Measurements from ENCODE around the gene ZNF593OS.

ZNF593OS gene

DNA sequence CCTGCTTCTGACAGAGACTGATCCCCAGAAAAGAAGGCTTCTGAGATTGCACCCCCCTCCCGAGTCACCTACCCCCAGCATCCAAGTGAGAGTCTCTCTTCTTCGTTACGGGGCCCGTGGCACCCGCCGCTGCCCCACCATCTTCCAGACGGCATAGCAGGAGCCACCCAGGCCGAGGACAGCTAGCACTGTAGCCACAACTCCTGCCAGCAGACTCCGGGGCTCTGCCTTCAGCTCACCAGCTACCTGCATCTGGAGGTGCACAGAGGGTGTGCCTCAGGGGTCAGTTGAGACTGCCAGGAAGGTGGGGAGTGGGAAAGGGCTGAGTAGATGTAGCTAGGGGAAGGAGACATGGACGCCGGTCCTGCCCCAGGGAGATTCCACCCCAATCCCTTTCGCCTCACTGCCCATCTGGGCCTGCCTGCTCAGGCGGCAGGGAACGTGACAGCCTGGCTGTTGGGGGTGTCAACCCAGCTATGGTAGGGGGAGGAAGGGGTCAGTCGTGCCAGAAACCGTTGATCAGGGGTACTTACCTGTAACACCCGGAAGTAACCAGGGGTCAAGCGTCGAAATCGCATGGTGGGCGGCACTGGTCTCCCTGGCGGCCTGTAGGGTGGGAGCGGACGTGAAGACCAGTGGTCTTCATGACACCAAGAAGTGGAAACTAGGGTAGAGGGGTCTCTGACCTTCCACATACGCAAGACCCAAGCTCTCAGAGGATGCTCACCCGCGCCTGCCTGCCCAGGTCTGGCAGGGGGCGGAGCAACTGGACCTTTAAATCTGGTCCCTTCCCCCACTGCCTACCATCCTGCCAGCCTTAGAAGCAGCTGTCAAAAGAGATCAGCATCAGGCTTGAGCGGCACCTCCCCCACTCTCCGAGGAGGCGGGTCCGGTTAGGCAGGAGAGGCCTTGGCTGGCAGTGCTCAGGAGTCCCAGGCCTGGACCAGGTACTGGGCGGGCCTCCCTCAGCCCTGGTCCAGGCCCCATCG lies at the start of gene ZNF593OS:
Gene ZNF593OS (minus strand): TSS at position 749 of the 989 bp plus-strand sequence. CDS start 171 bp downstream, at position 578.
- no peak for DNase-seq

DNA sequence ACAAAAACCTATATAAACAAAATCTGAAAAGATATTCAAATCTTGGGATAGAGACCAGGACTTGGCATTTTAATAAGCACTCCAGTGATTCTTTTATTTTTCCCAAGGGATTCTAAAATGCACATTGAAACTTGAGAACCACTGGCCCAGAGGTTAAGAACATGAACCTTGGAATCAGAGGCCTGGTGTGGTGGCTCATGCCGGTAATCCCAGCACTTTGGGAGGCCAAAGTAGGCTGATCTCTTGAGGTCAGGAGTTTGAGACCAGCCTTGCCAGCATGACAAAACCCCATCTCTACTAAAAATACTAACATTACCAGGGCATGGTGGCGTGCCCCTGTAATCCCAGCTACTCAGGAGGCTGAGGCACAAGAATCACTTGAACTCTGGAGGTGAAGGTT lies 49.5 kb upstream of the ZNF593OS start:
- no peak for DNase-seq

DNA sequence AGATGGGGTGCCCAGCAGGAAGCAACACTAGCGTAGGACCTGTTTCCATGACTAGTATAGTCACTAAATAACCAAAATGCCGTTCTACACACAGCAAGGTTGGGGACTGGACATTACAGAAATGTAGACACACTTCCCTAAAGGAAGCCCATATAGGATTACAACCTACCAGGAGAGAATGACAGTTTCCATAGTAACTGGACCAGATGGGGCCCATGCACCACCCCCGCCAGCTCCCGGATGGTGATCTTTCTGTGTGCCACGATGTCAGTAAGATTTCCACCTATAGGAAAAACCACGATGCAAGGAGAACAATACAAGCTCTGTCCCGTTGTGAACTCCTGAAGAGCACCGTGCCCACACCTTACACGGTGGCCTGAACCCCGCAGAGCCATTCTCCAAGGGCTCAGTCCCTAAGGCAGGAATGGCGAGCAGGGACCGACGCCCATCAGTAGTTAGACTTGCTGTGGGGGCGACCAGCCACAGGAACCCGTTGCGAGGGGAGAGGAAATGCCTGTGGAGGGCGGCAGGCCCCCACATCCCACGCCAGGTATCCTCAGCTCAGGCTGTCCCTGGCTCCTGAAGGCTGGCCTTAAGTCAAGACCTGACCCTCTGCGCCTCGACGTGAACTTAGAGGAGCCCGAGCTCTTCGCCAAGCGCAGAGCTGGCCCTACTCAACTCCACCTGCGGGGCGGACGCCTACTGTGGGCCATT lies 48.7 kb upstream of the ZNF593OS start:
- peak; percentile 61 for DNase-seq

DNA sequence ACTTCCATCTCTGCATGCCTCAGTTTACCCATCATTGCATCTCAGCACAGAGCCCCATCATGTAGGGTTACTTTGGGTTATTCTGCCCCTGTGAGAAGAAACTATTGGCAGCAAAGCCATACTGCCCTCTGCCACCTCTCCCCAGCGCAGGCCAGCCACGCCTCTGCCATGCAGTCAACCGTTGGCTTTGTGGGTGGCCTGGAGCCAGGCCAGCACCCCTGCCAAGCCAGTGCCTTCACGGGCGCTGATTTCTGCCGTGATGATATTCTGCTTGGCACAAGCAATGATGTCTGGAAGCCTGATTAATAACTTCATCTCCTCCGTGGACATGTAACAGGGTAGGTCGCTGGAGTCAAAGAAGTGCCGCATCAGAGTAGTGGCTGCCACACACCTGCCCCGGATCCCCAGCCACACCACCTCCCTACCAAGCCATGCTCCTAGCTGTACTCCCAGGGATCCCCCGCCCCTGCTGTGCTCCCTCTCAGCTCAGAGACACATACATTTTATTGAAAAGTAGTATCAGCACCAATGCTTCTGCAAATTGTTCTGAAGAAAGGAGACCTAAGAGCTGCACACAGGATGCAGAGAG lies 47.4 kb upstream of the ZNF593OS start:
- DNase-seq, result no peak

DNA sequence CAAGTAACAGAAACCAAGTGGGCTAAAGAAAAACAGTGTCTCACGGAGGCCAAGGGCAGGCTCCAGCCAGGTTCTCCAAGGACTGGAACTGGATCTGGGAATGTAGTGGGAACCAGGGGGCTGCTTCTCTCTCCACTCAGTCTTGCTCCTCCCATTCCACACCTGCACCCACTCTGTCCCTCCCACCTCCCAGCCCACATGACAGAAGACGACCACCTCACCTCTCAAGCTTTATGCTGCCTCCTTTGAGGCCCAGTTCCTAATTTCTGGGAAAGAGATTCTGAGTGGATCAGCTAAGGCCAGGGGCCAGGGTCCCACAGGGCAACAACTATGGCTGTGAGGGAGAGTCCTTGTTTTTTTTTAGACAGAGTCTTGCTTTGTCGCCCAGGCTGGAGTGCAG lies 43.6 kb upstream of the ZNF593OS start:
- no peak for DNase-seq

DNA sequence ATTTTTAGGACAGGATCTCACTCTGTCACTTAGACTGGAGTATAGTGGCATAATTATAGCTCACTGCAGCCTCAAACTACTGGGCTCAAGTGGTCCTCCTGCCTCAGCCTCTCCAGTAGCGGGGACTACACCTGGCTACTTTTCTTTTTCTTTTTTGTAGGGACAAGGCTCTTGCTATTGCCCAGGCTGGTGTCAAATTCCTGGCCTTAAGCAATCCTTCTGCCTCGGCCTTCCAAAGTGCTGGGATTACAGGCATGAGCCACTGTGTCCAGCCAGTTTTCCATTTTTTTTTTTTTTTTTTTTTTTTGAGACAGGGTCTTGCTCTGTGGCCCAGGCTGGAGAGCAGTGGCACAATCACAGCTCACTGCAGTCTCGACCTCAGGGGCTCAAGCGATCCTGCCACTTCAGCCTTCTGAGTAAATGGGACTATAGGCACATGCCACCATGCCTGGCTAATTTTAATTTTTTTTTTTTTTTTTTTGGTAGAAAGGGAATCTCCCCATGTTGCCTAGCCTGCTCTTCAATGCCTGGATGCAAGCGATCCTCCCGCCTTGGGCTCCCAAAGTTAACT lies 41.8 kb upstream of the ZNF593OS start:
- no peak for DNase-seq

DNA sequence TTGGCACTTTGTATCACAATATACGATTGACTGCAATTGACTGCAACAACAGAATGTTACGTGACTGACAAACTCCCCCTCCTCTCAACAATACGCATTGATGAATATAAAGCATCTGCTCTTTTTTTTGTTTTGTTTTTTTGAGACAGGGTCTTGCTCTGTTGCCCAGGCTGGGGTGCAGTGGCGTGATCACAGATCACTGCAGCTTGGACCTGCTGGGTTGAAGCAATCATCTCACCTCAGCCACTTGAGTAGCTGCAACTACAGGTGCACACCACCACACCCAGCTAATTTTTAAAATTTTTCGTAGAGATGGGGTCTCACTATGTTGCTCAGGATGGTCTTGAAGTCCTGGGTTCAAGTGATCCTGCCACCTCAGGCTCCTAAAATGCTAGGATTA lies 41.1 kb upstream of the ZNF593OS start:
- no peak for DNase-seq

DNA sequence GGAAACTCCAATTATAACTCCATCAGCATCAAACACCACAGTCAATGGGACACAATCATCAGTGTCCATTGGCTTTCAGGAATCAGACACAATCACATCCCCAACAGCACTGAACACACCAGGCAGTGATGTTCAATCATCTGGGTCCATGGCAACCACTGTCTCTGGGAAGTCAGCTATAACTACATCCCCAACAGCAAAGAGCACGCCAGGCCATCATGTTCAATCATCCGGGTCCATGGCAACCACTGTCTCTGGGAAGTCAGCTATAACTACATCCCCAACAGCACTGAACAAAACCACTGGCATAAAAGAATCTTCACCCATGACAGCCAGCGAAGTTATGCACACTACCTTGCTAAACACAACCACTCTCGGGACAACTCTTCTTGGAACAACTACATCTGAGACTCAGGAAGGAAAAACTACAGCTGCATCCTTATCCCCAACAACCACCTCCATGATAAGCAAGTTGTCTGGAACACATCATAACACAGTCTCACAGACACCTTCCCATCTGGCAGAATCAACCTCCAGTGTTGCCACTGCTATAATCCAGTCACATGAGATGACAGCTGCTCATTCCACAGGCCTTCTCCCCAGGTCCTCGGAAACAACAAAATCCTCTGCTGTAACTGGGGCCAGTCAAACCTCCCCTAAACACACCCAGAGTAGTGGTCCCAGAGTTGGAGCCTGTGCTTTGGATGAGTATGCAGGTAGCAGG lies 38.7 kb upstream of the ZNF593OS start:
- DNase-seq, result no peak

DNA sequence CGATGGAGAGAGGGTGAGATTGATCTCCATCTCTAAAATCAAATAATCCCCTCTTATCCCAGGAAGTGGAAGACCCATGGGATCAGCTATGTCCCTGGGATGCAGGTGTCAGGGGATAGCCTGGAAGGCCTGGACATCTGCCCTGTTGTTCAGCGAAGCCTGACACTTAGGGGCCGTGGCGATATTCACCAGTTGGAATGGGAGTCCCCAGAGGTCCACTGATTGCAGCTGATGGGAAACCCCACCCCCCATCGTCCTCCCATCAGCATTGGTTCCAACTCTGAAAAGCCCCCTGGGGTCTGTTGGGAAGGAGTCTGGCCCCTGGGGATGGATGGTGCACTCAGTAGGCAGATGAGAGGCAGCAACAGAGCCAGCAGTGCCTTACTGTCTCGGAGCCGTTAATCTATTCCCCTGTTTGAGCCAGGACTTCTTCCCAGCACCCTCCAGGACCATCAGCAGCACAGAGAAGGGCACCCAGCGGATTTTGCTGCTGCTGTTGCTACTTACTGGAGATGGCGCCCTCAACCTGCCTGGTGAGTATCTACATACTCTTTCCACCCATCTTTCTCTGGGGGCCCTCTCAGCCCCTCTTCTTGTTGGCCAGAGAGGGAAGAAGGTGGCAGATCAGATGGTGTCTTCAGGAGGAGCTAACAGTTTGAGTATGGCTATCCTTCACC lies 32.1 kb upstream of the ZNF593OS start:
- DNase-seq, result no peak

DNA sequence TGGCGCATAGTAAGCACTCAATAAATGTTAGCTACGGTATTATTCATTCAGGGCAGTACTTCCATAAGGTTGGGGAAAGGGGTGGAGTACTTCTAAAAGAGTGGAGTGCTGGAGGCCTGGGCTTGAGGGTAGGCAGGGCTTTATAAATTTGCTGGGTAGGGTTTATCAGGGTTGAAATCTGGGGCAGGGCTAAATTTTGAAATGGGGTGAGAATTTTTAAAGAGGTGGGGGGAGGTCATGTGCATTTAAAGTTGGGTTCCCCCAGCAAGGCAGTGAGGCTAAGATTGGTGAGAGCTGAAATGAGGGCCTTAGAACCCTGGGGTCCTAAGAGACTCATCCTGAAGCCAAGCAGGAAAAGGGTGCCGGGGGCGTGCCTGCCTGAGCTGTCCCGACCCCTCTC lies 28.8 kb upstream of the ZNF593OS start:
- no peak for DNase-seq

DNA sequence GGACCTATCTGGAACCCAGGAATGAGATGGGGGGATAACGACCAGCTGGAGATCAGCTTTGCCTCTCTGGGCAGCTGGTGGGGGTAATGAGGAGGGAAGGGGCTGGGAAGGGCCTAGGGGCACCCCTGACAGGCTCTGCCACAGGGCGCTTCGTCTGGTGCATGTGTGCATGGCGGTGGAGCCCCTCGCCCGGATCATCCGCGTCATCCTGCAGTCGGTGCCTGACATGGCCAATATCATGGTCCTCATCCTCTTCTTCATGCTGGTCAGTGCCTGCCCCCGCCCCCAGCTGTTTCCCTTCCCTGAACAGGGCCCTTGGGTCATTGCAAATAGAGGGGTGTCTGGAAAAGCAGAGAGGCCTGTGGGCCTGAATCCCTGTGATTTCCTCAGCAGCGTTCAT lies 26.2 kb upstream of the ZNF593OS start:
- DNase-seq, result no peak

DNA sequence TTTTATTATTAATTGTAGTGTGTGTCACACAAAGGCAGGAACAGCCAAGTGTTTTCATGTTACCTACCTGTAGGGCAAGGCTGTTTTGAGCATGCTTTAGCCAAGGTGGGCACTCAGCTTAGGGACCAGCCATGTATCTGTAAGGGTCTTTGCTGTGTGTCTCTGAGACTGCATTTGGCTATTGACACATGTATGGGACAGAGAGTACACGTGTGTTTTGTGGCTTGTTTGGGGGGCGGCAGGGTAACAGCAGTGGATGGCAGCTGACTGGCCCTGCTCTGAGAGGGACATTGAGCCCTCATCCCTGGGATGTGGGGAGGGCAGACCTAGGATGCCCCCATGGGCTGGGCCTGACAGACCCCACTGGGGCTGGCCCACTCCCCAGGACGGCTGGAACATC lies 25.7 kb upstream of the ZNF593OS start:
- DNase-seq, result no peak

DNA sequence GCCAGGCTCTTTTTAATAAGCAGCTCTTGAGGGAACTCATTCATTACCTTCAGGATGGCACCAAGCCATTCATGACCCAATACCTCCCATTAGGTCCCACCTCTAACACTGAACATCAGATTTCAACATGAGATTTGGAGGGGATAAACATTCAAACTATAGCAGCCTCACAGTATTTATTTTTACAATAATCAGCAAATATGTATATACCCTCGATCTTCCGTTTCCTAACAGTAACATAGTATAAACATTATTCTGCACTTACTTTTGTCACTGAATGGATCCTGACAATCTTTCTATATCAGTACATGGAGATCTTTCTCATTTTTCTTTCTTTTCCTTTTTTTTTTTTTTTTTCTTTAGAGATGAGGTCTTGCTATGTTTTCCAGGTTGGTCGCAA lies 24.2 kb upstream of the ZNF593OS start:
- no peak for DNase-seq

DNA sequence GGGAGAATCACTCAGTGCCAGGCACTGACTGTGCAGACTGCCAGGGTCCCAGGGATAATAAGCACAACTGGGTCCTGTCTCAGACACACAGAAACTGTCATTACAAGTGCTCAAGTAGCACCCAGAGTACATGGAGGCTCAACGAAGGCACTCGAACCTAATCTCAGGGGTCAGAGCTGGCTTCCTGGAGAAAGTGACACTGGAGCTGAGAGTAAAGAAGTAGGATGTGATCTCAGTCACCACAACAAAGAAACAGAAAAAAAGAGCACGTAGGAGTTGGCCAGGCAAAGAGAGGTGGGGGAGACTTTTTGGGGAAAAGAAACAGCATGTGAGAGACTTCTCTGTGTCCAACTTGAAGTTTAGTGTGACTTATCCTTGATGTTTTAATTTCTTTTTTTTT lies 20.1 kb upstream of the ZNF593OS start:
- no peak for DNase-seq

DNA sequence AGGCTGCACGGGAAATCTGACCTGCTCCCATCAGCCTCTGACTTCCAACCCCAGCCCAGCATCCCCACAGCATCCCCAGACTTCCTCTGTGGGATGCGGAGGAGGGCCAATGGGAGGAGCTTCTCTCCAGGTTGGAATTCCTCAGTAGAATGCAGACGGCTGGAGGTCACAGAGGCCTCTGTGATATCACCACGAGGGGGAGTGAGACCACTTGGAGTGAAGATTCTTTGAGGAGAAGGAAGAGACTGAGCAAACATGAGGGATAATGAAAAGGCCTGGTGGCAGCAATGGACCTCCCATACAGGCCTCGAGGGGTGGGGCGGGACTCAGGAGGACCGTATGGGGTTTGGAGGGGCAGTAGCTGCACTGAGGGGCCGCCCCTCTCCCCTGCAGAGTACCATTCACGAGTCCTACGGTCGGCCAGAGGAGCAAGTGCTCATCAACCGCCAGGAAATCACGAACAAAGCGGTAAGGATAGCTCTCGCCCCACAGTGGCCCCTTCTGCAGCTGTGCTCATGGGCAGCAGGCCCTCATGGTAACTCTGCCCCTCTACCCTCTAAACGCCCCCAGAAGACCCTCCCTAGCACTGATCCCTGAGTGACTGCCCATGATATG lies 18.8 kb upstream of the ZNF593OS start, which contains the start of gene CATSPER4:
Gene CATSPER4 (plus strand): TSS at position 230 of the 615 bp plus-strand sequence. CDS start 26 bp downstream, at position 256.
- no peak for DNase-seq

DNA sequence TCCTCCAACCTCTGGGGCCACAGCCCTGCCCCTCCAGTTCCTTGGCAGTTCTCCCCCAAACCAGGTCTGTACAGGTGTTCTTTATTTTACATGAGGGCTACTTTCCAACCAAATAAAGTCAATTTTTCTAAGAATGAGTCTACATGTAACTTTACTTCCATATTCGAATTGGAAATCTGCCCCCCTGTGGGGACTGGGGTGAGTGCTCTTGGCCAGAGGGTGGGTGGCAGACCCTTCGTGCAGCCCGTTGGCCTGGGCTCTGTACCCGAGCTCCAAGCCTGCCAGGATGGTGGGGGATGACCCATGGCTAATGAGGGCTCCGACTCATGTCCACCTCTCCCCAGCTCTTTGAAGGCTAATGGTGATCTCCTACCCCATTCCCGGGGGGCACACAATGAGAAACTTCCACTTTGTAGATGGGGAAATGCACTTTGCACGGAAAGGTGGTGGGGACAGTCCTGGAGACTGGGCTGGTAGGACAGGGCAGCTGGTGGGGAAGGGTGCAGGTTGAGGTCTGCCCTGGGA lies 18.2 kb upstream of the ZNF593OS start:
- no peak for DNase-seq

DNA sequence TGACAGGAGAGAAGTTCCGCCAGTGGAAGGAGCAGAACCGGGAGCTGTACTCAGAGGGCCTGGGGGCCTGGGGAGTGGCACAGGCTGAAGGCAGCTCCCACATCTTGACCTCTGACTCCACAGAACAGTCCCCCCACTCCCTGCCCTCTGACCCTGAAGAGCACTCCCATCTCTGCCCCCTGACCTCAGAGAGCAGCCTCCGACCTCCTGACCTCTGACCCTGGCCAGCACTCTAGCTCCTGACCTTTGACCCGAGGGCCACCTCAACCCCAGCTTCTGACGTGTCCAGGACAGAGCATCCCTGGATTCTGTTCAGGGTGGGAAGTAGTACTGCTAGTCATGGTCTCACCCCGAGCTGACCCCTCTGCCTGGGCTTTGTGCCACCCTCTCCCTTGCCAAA lies 17.7 kb upstream of the ZNF593OS start:
- no peak for DNase-seq

DNA sequence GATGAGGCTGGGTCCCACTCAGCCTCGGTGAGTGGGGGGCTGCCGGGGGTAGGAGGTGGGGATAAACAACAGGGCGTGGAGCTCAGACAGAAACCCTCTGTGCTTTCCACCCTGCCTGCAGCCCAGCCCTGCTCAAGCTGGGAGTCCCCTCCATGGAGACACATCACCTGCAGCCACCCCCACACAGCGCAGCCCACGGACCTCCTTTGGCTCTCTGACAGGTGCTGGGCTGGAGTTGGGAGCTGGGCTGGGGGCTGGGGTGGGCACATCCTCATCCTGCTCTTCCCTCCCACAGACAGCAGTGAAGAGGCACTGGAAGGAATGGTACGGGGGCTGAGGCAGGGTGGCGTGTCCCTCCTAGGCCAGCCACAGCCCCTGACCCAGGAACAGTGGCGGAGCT lies 16.8 kb upstream of the ZNF593OS start:
- no peak for DNase-seq

DNA sequence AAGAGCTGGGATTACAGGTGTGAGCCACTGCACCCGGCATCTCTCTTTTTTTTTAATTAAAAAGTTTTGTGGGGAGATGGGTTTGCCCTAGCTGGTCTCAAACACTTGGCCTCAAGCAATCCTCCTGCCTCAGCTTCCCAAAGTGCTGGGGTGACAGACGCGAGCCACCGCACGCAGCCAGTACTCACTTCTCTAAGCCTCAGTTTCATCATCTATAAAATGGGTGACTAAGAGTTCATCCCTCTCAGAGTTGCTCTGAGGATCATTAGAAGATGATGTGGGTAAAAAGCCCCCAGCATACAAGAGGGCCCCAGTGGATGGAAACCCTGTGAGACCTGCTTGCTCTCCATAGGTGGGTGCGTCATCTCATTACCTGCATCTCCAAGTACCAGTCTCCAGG lies 16.2 kb upstream of the ZNF593OS start:
- DNase-seq, result no peak

DNA sequence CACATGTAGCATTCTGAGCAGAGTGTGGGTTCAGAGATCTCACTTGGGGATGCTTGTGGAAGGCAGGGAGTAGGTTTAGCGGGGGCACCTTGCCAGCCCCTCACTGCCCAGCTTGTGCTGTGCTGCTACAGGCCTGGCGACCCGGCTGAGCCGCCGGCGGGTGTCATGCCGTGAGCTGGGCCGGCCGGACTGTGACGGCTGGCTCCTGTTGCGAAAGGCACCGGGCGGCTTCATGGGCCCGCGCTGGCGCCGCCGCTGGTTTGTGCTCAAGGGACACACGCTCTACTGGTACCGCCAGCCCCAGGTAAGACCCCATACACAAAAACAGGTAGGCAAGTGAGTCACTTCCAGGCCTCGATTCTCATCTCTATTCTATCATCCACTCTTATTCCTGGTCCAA lies 13.3 kb upstream of the ZNF593OS start:
- DNase-seq, result no peak

DNA sequence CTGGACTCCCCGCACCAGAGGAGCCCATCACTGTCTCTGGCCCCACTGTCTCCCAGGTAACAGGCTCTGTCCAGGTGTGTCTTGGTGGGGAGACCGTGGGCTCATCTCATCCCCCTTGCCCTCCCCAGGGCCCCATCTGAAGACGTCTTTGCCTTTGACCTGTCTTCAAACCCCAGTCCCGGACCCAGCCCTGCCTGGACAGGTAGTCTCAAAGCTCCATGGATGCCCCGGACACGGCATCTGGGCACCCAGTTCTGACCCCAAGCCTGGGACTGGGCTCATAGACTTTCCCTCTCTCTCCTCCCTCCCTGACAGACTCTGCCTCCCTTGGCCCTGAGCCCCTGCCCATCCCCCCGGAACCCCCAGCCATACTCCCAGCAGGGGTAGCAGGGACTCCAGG lies 12.5 kb upstream of the ZNF593OS start:
- DNase-seq, result no peak
